ENCODE results near the gene REXO1. TPM values are rescaled to one million over a fixed set of nuclear protein-coding genes. Genes with fewer than 3 reads are reported as not detected.

Gene REXO1
- total RNA-seq, 1 donor from 2014 or later, result 40.8 TPM

DNA sequence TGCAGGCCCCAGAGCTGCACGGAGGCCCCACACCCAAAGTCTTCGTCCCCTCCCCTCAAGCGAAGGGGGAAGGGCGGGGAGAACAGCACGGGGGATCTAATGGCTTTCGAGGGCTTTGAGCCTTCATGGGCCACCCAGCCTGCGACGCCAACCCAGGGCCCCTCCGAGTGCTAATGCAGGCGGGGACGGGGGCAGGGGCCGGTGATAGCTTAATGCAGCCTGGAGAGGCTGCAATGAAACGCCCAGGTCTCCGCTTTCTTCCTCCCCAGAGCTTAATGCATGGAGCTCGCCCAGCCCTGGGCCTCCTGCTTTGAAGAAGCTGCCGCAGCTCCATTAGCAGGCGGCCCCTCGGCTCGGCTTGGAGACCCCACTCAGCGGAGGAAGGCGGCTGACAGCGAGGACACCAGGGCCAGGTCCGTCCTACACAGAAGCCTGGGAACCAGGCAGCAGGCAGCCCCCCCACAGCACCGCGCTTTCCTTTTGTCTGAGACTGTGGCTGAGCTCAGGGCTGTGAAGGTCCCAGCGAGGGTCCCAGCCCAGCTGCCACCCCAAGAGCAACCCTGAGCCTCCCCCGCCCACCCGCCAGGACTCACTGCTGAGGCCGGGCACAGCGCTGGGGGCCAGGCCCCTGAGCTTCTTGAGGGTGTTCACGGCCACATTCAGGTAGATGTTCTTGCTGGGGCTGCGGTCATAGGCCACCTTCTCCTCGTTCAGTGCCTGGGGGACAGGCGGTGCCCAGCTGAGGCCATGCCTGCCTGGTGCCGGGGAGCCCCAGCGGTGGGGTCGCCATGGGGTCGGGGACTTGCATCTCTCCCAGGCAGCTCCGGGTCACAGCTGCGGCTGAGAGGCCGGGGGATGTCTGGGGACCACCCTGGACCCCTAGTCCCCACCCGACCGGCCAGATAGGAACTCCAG is 28.7 kb downstream of the REXO1 start:
- Mint-ChIP-seq H3K4me3 (no peak overlapping the region), H3K4me1 (no peaks in the 10 kb centered on the region), H3K36me3 (ENCODE audit: low read depth) (peaks cover 3% of the 10 kb centered on the region), H3K9me3 (no peaks in the 10 kb centered on the region), H3K27me3 (ENCODE audit: low read depth) (no peaks in the 10 kb centered on the region), H3K27ac (ENCODE audit: unreplicated experiment) (no peak overlapping the region)
- TF ChIP-seq, protein P1, sequence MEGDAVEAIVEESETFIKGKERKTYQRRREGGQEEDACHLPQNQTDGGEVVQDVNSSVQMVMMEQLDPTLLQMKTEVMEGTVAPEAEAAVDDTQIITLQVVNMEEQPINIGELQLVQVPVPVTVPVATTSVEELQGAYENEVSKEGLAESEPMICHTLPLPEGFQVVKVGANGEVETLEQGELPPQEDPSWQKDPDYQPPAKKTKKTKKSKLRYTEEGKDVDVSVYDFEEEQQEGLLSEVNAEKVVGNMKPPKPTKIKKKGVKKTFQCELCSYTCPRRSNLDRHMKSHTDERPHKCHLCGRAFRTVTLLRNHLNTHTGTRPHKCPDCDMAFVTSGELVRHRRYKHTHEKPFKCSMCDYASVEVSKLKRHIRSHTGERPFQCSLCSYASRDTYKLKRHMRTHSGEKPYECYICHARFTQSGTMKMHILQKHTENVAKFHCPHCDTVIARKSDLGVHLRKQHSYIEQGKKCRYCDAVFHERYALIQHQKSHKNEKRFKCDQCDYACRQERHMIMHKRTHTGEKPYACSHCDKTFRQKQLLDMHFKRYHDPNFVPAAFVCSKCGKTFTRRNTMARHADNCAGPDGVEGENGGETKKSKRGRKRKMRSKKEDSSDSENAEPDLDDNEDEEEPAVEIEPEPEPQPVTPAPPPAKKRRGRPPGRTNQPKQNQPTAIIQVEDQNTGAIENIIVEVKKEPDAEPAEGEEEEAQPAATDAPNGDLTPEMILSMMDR (conservative IDR thresholded peaks at IDR 0.05), result no peak
- no peak for DNase-seq (ENCODE audit: low read depth, low spot score)

DNA sequence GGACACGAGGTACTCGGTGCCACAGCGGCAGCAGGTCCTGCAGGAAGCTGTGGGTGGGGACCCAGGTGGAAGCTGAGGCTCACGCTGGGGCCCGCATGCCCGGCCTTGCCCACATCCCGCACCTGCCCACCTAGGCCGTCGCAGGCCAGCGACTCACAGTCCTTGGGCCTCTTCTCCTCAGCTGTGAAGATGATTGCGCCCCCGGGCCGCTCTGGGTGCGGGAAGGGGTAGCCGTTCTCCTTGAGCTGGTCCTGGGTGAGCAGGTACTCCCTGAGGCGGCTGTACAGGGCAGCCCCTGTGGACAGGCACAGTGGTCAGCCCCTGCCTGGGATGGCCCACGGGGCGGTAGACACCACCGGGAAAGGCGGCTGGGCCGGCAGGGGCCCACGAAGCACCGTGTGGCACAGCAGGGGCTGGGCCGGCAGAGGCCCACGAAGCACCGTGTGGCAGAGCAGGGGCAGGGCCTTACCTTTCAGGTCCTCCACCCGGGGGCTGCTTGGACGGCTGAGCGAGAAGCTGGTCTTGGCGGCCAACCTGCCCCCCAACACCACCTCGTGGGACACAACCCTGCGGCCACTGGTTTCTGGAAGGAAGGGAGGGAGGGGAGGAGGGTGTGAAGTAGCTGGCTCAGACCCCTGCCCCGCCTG is 29.6 kb downstream of the REXO1 start:
- H3K36me3 Mint-ChIP-seq (ENCODE audit: low read depth), result peaks cover 3% of the 10 kb centered on the region

DNA sequence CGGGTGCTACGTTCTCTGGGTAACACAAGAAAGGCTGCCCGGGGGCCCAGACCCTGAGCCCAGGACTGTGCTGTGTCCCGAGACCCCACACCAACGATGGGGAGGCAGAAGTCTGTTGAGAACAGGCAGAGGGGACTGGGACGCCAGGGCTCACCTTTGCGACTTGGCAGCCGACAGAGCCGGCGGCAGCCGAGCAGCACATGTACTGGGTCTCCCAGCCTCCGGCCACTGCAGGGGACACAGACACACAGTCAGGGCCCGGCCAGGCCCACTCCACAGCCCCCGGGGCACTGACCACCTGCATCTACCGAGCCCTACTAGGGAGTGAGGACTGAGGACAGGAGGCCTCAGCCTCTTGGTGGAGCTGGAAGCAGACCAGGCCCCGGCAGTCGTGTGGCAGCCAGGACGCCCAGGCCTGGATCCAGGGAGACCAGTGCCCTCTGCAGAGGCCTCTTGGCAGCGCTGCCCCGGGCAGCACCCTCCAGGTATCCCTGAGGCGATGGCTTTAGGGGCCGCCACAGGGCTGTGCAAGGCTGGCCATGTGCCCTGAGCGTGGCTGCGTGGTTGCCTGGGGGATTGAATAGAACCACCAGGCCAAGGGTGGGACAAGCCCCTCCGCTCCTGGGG is 30.6 kb downstream of the REXO1 start:
- Mint-ChIP-seq H3K4me1 (peaks cover 6% of the 10 kb centered on the region), H3K36me3 (ENCODE audit: low read depth) (peaks cover 3% of the 10 kb centered on the region), H3K9me3 (no peaks in the 10 kb centered on the region), H3K27me3 (ENCODE audit: low read depth) (peaks cover 5% of the 10 kb centered on the region), H3K4me3 (no peak overlapping the region), H3K27ac (ENCODE audit: unreplicated experiment) (peak overlapping the region; percentile 78)
- TF ChIP-seq, protein P1 (conservative IDR thresholded peaks at IDR 0.05), result no peak
- no peak for DNase-seq (ENCODE audit: low read depth, low spot score)

More for the DNA sequence above, 29.6 kb downstream of the REXO1 start:
- H3K9me3 Mint-ChIP-seq, result no peaks in the 10 kb centered on the region
- H3K27me3 Mint-ChIP-seq (ENCODE audit: low read depth), result no peaks in the 10 kb centered on the region
- no peak for DNase-seq (ENCODE audit: low read depth, low spot score)
- TF ChIP-seq, protein P1 (conservative IDR thresholded peaks at IDR 0.05), result no peak
- no peaks in the 10 kb centered on the region for H3K4me1 Mint-ChIP-seq
- H3K4me3 Mint-ChIP-seq, result no peak overlapping the region
- H3K27ac Mint-ChIP-seq (ENCODE audit: unreplicated experiment), result no peak overlapping the region

DNA sequence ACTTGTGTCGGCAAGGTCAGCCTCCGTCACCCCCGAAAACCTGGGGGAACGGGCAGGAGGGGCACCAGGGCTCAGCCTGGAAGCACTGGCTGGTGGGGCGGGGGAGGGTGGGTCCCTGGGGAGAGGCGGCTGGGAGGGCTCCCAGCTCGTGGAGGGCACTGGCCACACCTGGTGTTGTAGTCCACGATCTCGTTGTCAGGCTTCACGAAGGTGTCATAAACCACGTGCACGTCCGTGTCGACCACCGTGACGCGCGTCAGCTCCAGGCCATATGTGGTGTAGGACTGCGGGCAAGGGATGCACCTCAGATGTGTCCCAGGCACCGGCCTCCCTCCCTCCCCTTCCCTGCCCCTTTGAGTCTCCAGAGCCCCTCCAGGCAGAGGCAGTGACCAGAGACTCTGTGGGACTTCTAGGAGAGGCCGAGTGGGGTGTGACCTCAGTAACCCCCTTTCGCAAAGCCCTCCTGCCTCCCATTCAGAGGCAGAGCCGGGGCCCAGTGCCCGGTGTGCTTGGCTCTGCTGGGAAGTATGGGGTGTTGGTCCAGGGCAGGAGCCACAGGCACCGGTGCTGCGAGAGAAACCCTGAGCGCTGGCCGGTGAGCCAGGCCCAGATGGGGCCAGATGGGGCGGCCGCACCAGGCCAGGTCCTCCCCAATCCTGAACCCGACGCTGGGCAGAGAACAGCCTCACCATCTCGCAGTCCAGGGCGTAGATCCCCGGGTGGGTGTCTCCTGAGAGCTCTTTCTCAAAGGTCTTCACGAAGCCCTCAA is 31.6 kb downstream of the REXO1 start:
- Mint-ChIP-seq H3K4me3 (no peak overlapping the region), H3K36me3 (ENCODE audit: low read depth) (peaks cover 3% of the 10 kb centered on the region), H3K27ac (ENCODE audit: unreplicated experiment) (no peak overlapping the region), H3K9me3 (no peaks in the 10 kb centered on the region), H3K4me1 (peaks cover 11% of the 10 kb centered on the region), H3K27me3 (ENCODE audit: low read depth) (peaks cover 8% of the 10 kb centered on the region)
- no peak for DNase-seq (ENCODE audit: low read depth, low spot score)
- TF ChIP-seq, protein P1 (conservative IDR thresholded peaks at IDR 0.05), result no peak

All from neural crest cell (in vitro differentiated cells).